Activated naive CD8-positive, alpha-beta T cell treated with anti-CD3 and anti-CD28 coated beads for 36 hours (primary cell): Measurements from ENCODE around the gene AOPEP. TPM values are rescaled to one million over a fixed set of nuclear protein-coding genes. Genes with fewer than 3 reads are reported as not detected.
"Not testable (repeated sequence)": the region's sequence is repeated elsewhere in the genome, so short reads cannot be mapped to it uniquely, and the experiment has no call there.

Source experiments
- DNase-seq: peaks from one replicate; pipeline ENCODE4 v3.0.0; 2021
- H3K27ac Mint-ChIP-seq: one replicate; pipeline ENCODE4 v1.8.0; 2022; ENCODE audit warnings: mild to moderate bottlenecking, moderate library complexity, mixed read lengths
- H3K27me3 Mint-ChIP-seq: one replicate; pipeline ENCODE4 v1.8.0; 2022; ENCODE audit warnings: mild to moderate bottlenecking, mixed read lengths
- H3K36me3 Mint-ChIP-seq: one replicate; pipeline ENCODE4 v1.8.0; 2021; ENCODE audit warnings: mild to moderate bottlenecking, mixed read lengths
- H3K4me1 Mint-ChIP-seq: one replicate; pipeline ENCODE4 v1.8.0; 2021; ENCODE audit warnings: mixed read lengths
- H3K4me3 Mint-ChIP-seq: one replicate; pipeline ENCODE4 v1.8.0; 2022; ENCODE audit warnings: mild to moderate bottlenecking, moderate library complexity, mixed read lengths
- H3K9me3 Mint-ChIP-seq: one replicate; pipeline ENCODE4 v1.8.0; 2022; ENCODE audit warnings: mixed read lengths
- total RNA-seq, 2 experiments: library from RNA; stranded (reverse); gene quantifications; one replicate each; pipeline ENCODE4 v1.2.3, GENCODE V29; 2021

Gene AOPEP
- total RNA-seq, 2 experiments from 2014 or later: 5.0 to 6.8 TPM

GRCh38 chr9:94935396-94935795 lies 208.9 kb downstream of the AOPEP start:
- no peaks in the 10 kb centered on the region for H3K36me3 Mint-ChIP-seq
- peaks cover 5% of the 10 kb centered on the region for H3K4me1 Mint-ChIP-seq
- no peaks in the 10 kb centered on the region for H3K9me3 Mint-ChIP-seq
- no peak overlapping the region for H3K27ac Mint-ChIP-seq
- H3K4me3 Mint-ChIP-seq: no peak overlapping the region
- DNase-seq: no peak
- H3K27me3 Mint-ChIP-seq: no peaks in the 10 kb centered on the region

DNA sequence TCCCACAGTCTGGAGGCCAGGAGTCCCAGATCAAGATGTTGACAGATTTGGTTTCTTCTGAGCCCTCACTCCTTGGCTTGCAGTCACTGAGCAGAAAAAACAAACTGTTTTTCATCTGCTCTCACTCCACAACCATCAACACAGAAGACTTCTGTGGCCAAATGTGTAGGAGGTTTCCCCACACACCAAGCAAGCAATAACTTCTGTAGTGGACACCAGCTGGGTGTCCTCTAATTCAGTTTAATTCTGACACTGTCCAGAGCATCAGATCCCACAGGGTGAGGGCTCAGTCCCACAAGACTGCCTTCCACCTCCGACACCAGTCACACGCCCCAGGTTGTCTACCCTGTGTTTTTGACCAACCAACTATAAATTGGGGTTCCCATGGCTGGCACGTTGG lies 209.9 kb downstream of the AOPEP start:
- H3K27me3 Mint-ChIP-seq: no peaks in the 10 kb centered on the region

GRCh38 chr9:94937214-94937903 lies 210.9 kb downstream of the AOPEP start:
- Mint-ChIP-seq H3K4me1 (peaks cover 9% of the 10 kb centered on the region), H3K27me3 (no peaks in the 10 kb centered on the region), H3K4me3 (no peak overlapping the region), H3K36me3 (no peaks in the 10 kb centered on the region), H3K27ac (no peak overlapping the region), H3K9me3 (no peaks in the 10 kb centered on the region)
- DNase-seq: no peak

More for the DNA sequence above, 209.9 kb downstream of the AOPEP start:
- no peaks in the 10 kb centered on the region for H3K9me3 Mint-ChIP-seq
- no peak for DNase-seq
- H3K4me3 Mint-ChIP-seq: no peak overlapping the region
- H3K4me1 Mint-ChIP-seq: peaks cover 8% of the 10 kb centered on the region
- no peak overlapping the region for H3K27ac Mint-ChIP-seq
- H3K36me3 Mint-ChIP-seq: no peaks in the 10 kb centered on the region

GRCh38 chr9:94938384-94938783 lies 211.9 kb downstream of the AOPEP start:
- Mint-ChIP-seq H3K27ac (no peak overlapping the region), H3K4me3 (no peak overlapping the region), H3K36me3 (no peaks in the 10 kb centered on the region), H3K27me3 (no peaks in the 10 kb centered on the region), H3K4me1 (peaks cover 9% of the 10 kb centered on the region), H3K9me3 (peaks cover 2% of the 10 kb centered on the region)
- no peak for DNase-seq

DNA sequence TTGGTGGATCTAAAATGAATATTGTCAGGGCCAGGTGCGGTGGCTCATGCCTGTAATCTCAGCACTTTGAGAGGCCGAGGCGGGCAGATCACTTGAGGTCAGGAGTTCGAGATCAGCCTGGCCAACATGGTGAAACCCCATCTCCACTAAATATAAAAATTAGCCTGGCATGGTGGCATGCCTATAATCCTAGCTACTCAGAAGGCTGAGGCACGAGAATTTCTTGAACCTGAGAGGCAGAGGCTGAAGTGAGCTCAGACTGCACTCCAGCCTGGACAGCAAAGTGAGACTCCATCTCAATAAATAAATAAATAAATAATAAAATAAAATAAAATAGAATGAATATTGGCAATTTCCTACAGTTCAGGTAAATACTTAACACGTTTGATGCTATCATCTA lies 213.8 kb downstream of the AOPEP start:
- peak overlapping the region; percentile 32 for H3K27ac Mint-ChIP-seq
- not testable (repeated sequence) for H3K27me3 Mint-ChIP-seq, H3K4me1 Mint-ChIP-seq, H3K9me3 Mint-ChIP-seq, DNase-seq, H3K36me3 Mint-ChIP-seq, H3K4me3 Mint-ChIP-seq

- H3K4me3 Mint-ChIP-seq: no peak overlapping the region
- H3K27me3 Mint-ChIP-seq: no peaks in the 10 kb centered on the region
- H3K36me3 Mint-ChIP-seq: no peaks in the 10 kb centered on the region
- peaks cover 2% of the 10 kb centered on the region for H3K9me3 Mint-ChIP-seq
- peaks cover 9% of the 10 kb centered on the region for H3K4me1 Mint-ChIP-seq
- H3K27ac Mint-ChIP-seq: no peak overlapping the region
- no peak for DNase-seq
These were observed 214.8 kb downstream of the AOPEP start for GRCh38 chr9:94941211-94941875.

DNA sequence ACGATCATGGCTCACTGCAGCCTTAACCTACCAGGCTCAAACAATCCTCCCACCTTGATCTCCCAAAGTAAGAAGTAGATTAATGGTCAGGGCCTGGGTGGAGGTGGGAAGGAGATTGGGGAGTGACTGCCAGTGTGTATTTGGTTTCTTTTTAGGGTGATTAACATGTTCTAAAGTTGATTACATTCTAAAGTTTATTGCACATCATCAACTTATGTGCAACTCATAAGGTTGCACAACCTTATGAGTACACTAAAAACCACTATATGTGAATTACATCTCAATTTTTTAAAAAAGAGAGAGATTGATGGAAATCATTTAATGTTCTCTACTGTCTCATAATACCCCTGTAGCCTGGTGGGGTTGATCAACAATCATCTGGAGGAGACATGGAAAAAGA lies 218.1 kb downstream of the AOPEP start:
- no peak overlapping the region for H3K4me3 Mint-ChIP-seq
- peaks cover 2% of the 10 kb centered on the region for H3K9me3 Mint-ChIP-seq
- no peak overlapping the region for H3K27ac Mint-ChIP-seq
- H3K36me3 Mint-ChIP-seq: no peaks in the 10 kb centered on the region
- H3K27me3 Mint-ChIP-seq: no peaks in the 10 kb centered on the region
- peaks cover 11% of the 10 kb centered on the region for H3K4me1 Mint-ChIP-seq
- no peak for DNase-seq

GRCh38 chr9:94945197-94946144 lies 219.0 kb downstream of the AOPEP start:
- Mint-ChIP-seq H3K9me3 (peaks cover 2% of the 10 kb centered on the region), H3K4me1 (peaks cover 16% of the 10 kb centered on the region), H3K27ac (no peak overlapping the region), H3K4me3 (no peak overlapping the region), H3K36me3 (peaks cover 2% of the 10 kb centered on the region), H3K27me3 (no peaks in the 10 kb centered on the region)
- no peak for DNase-seq

GRCh38 chr9:94946256-94946655 lies 219.8 kb downstream of the AOPEP start:
- Mint-ChIP-seq H3K27ac (no peak overlapping the region), H3K9me3 (peaks cover 2% of the 10 kb centered on the region), H3K36me3 (peaks cover 2% of the 10 kb centered on the region), H3K4me3 (no peak overlapping the region), H3K27me3 (no peaks in the 10 kb centered on the region), H3K4me1 (peaks cover 23% of the 10 kb centered on the region)
- no peak for DNase-seq

DNA sequence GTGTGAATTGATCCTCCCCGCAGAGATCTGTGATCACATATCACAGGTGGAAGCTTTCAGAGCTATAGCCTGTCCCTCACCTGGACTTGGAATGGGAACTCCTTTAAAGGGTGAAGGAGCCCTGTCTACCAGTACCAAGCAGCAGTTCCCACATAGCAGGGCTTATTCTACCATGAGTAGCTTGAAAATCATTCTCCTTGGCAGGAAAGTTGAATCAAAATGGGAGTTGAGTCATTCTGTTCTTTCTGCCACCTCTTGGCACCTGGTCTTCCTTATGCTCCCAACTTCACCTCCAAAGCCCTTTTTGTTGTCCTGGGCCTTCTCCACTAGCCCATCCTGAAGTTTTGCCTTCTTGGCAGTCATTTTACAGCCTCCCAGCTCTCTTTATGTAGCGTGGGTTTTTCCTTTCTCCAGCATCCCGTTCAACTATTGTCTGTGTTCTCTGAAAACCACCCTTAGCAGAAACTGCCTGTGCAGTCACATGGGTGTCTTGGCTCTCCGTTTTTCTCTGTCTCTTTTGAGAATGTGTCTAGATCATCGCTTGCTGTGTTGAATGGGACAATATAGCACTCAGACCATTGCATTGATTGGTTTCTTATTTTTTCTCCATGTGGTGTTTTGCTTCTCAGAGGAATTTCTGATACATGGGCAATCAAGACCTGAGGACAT lies 222.2 kb downstream of the AOPEP start:
- no peaks in the 10 kb centered on the region for H3K9me3 Mint-ChIP-seq
- no peak overlapping the region for H3K4me3 Mint-ChIP-seq
- peaks cover 2% of the 10 kb centered on the region for H3K36me3 Mint-ChIP-seq
- no peak overlapping the region for H3K27ac Mint-ChIP-seq
- peaks cover 39% of the 10 kb centered on the region for H3K4me1 Mint-ChIP-seq
- DNase-seq: no peak
- no peaks in the 10 kb centered on the region for H3K27me3 Mint-ChIP-seq

- no peak overlapping the region for H3K27ac Mint-ChIP-seq
- H3K9me3 Mint-ChIP-seq: no peaks in the 10 kb centered on the region
- no peak overlapping the region for H3K4me3 Mint-ChIP-seq
- peaks cover 2% of the 10 kb centered on the region for H3K36me3 Mint-ChIP-seq
- H3K27me3 Mint-ChIP-seq: no peaks in the 10 kb centered on the region
- H3K4me1 Mint-ChIP-seq: peaks cover 39% of the 10 kb centered on the region
- DNase-seq: no peak
These were observed 222.9 kb downstream of the AOPEP start for GRCh38 chr9:94949370-94949769.

DNA sequence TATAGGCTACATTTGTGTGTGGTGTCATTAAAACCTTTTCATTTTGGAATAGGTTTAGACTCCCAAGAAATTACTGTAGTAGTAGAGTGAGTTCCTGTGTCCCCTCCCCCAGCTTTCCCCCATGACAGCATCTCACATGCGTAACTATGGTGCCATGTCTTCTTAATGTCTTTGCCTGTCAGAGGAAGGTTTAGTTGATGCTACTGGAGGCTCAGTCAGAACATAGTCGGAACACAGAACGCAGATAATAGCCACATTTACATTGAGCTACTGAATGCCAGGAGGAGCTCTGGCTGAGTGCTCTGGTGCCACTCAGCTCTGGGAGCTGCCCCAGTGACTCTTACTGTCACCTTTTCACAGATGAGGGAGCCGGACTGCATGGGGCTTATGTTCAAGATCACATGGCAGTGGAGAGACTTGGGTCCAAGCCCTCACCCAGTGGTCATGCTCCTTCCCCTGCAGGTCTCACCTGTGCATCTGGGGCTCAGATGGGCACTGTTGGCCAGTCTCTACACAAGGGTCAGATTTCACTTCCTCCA lies 223.6 kb downstream of the AOPEP start:
- no peaks in the 10 kb centered on the region for H3K9me3 Mint-ChIP-seq
- H3K27ac Mint-ChIP-seq: no peak overlapping the region
- no peaks in the 10 kb centered on the region for H3K27me3 Mint-ChIP-seq
- H3K4me3 Mint-ChIP-seq: no peak overlapping the region
- no peak for DNase-seq
- peaks cover 2% of the 10 kb centered on the region for H3K36me3 Mint-ChIP-seq
- H3K4me1 Mint-ChIP-seq: peaks cover 39% of the 10 kb centered on the region

DNA sequence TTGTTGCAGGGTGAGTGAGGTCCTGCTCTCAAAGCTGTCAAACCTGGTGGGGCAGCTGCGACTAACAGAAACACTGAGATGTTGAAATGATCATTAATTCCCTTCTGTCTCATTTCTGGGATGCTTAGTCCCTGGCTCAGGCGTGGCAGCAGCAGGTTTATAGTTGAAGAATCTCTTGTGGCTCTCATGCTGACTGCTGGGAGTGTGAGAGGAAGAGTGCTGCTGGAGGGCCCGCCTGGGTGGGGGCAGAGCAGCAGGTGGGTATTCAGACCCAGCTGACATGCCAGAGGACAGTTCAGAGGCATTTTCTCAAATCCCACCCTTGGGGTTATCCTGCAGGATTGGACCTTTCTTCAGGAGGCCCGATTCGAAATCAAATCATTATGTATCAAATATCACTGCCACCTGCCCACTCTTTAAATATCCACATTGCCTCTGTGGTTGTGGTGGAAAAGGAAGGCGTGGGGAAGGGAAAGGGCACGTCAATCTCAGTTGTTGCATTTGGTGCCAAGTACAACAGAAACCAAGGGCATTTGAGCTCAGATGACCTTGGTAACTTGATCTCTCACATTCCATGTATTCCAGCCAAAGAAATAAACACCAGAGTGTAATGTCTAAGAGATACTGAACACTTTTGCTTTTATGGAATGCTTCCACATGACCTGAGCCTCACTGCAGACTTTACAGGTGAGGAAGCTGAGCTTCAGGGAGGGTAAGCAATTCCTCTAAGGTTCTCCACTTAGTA lies 224.3 kb downstream of the AOPEP start:
- H3K27me3 Mint-ChIP-seq: no peaks in the 10 kb centered on the region
- no peak overlapping the region for H3K4me3 Mint-ChIP-seq
- peaks cover 39% of the 10 kb centered on the region for H3K4me1 Mint-ChIP-seq
- H3K36me3 Mint-ChIP-seq: peaks cover 2% of the 10 kb centered on the region
- peak overlapping the region; percentile 2 for H3K27ac Mint-ChIP-seq
- no peaks in the 10 kb centered on the region for H3K9me3 Mint-ChIP-seq
- no peak for DNase-seq
